IMR-90 (cell line): ENCODE measurements around the gene PYCR2. TPM values are rescaled to one million over a fixed set of nuclear protein-coding genes. Genes with fewer than 3 reads are reported as not detected.
A peak's percentile ranks its signal among the peaks of the same experiment; 100 is the strongest.

Experiments used
- ATAC-seq: fragments of 200-7000 bp; cut with Tn5 transposase; 2 replicates; pipeline ENCODE4 v1.9.1; 2020; ENCODE audit warnings: low read depth, mild to moderate bottlenecking, moderate library complexity
- BruUV-seq: library from RNA; stranded (reverse); fragments of 400-500 nt; replicated peaks from 2 replicates; lab custom pipeline; 2021; lab: Mats Ljungman, UMichigan
- CTCF ChIA-PET: fragments of 300-600 bp; formaldehyde crosslinking; extraction: SDS; loops from one replicate; lab custom pipeline; 2021; ENCODE audit warnings: antibody characterized with exemption; lab: Yijun Ruan, JAX
- POLR2A ChIA-PET: fragments of 300-600 bp; sonication (Branson Sonifier 250); formaldehyde crosslinking; loops from one replicate; lab custom pipeline; 2022; ENCODE audit warnings: antibody characterized with exemption; ENCODE audit not compliant: unreplicated experiment; lab: Charles Lee
- DNase-seq: peaks from one replicate; pipeline ENCODE4 v3.0.0; 2013
- H2AFZ ChIP-seq: replicated peaks from 2 replicates; pipeline ENCODE3; 2013; ENCODE audit warnings: low read length, mild to moderate bottlenecking; ENCODE audit not compliant: poor library complexity
- H2AK5ac ChIP-seq: 2 replicates; pipeline ENCODE4 v1.6.1; 2013; ENCODE audit warnings: low read depth, low read length, inconsistent platforms
- H2AK9ac ChIP-seq: replicated peaks from 2 replicates; pipeline ENCODE3; 2013; ENCODE audit warnings: mild to moderate bottlenecking, low read depth, low read length, moderate library complexity; ENCODE audit not compliant: poor library complexity
- H2BK120ac ChIP-seq: 2 replicates; pipeline ENCODE4 v1.6.1; 2013; ENCODE audit warnings: low read depth, low read length, inconsistent platforms
- H2BK15ac ChIP-seq: 3 replicates; pipeline ENCODE4 v1.6.1; 2013; ENCODE audit warnings: low read depth, low read length, inconsistent platforms
- H2BK20ac ChIP-seq: 2 replicates; pipeline ENCODE4 v1.6.1; 2013; ENCODE audit warnings: low read depth, mild to moderate bottlenecking, inconsistent platforms, low read length, moderate library complexity
- H2BK5ac ChIP-seq: 2 replicates; pipeline ENCODE4 v1.6.1; 2013; ENCODE audit warnings: mild to moderate bottlenecking, low read depth, low read length, inconsistent platforms; ENCODE audit not compliant: poor library complexity, severe bottlenecking
- H3K14ac ChIP-seq: replicated peaks from 2 replicates; pipeline ENCODE4 v1.6.1; 2013; ENCODE audit warnings: low read depth, low read length, inconsistent platforms
- H3K18ac ChIP-seq: 2 replicates; pipeline ENCODE4 v1.6.1; 2013; ENCODE audit warnings: low read depth, low read length, control low read depth
- H3K23ac ChIP-seq: 2 replicates; pipeline ENCODE4 v1.6.1; 2013; ENCODE audit warnings: low read depth, low read length, inconsistent platforms
- H3K27ac ChIP-seq: 2 replicates; pipeline ENCODE4 v1.5.1; 2013; ENCODE audit warnings: mild to moderate bottlenecking, control low read depth, low read length; ENCODE audit not compliant: insufficient read depth
- H3K27me3 ChIP-seq: 2 replicates; pipeline ENCODE4 v1.6.1; 2013; ENCODE audit warnings: low read length; ENCODE audit not compliant: control insufficient read depth, insufficient read depth
- H3K36me3 ChIP-seq: 2 replicates; pipeline ENCODE4 v1.6.1; 2013; ENCODE audit warnings: low read length, mixed read lengths; ENCODE audit not compliant: control insufficient read depth, insufficient read depth
- H3K4ac ChIP-seq: 2 replicates; pipeline ENCODE4 v1.6.1; 2013; ENCODE audit warnings: low read depth, low read length, inconsistent platforms
- H3K4me1 ChIP-seq: 2 replicates; pipeline ENCODE4 v1.6.1; 2013; ENCODE audit warnings: low read length, mixed read lengths; ENCODE audit not compliant: control insufficient read depth, insufficient read depth
- H3K4me2 ChIP-seq: 2 replicates; pipeline ENCODE4 v1.6.1; 2013; ENCODE audit warnings: low read depth, mild to moderate bottlenecking, control low read depth, low read length, moderate library complexity
- H3K4me3 ChIP-seq: 2 replicates; pipeline ENCODE4 v1.5.1; 2013; ENCODE audit warnings: low read depth, mild to moderate bottlenecking, control low read depth, low read length, moderate library complexity; ENCODE audit not compliant: insufficient read depth
- H3K56ac ChIP-seq: 2 replicates; pipeline ENCODE4 v1.6.1; 2013; ENCODE audit warnings: low read length, inconsistent platforms; ENCODE audit not compliant: insufficient read depth; ENCODE audit errors: extremely low read depth
- H3K79me1 ChIP-seq, 2 experiments: 2 replicates each; pipeline ENCODE4 v1.6.1; 2013; ENCODE audit warnings: low read length in 2 of 2, inconsistent platforms in 1 of 2, low read depth in 1 of 2
- H3K9ac ChIP-seq: 2 replicates; pipeline ENCODE4 v1.6.1; 2013; ENCODE audit warnings: low read depth, low read length, control low read depth
- H3K9me1 ChIP-seq: 2 replicates; pipeline ENCODE4 v1.6.1; 2013; ENCODE audit warnings: low read length, inconsistent platforms; ENCODE audit not compliant: insufficient read depth
- H3K9me3 ChIP-seq: 2 replicates; pipeline ENCODE4 v1.6.1; 2013; ENCODE audit warnings: low read length; ENCODE audit not compliant: control insufficient read depth, insufficient read depth
- H4K20me1 ChIP-seq: 2 replicates; pipeline ENCODE4 v1.6.1; 2013; ENCODE audit warnings: low read length, inconsistent platforms; ENCODE audit not compliant: insufficient read depth
- H4K5ac ChIP-seq: 2 replicates; pipeline ENCODE4 v1.6.1; 2013; ENCODE audit warnings: mild to moderate bottlenecking, low read depth, low read length, control low read depth
- H4K8ac ChIP-seq, 2 experiments: 2 replicates each; pipeline ENCODE4 v1.6.1; 2013; ENCODE audit warnings: low read depth in 2 of 2, low read length in 2 of 2, control low read depth in 1 of 2, inconsistent platforms in 1 of 2
- H4K91ac ChIP-seq: 2 replicates; pipeline ENCODE4 v1.6.1; 2013; ENCODE audit warnings: low read depth, low read length, inconsistent platforms; ENCODE audit not compliant: insufficient read depth
- BHLHE40 ChIP-seq: fragments of 150-350 bp; IDR thresholded peaks from 2 replicates; pipeline ENCODE4 v1.6.1; 2016; ENCODE audit warnings: mild to moderate bottlenecking, low read depth, low read length
- CEBPB ChIP-seq: IDR thresholded peaks from 2 replicates; pipeline ENCODE4 v1.6.1; 2012; ENCODE audit warnings: low read depth, low read length, improper control_type of control experiment
- CHD1 ChIP-seq: IDR thresholded peaks from 2 replicates; pipeline ENCODE4 v1.6.1; 2012; ENCODE audit warnings: low read depth, low read length, improper control_type of control experiment
- CTCF ChIP-seq: conservative IDR thresholded peaks from 2 replicates; pipeline ENCODE4 v1.5.1; 2012; ENCODE audit warnings: mild to moderate bottlenecking, low read depth, low read length, improper control_type of control experiment
- FOS ChIP-seq: fragments of 150-350 bp; IDR thresholded peaks from 2 replicates; pipeline ENCODE4 v1.6.1; 2016; ENCODE audit warnings: low read depth, low read length
- MAFK ChIP-seq: IDR thresholded peaks from 2 replicates; pipeline ENCODE4 v1.6.1; 2012; ENCODE audit warnings: low read depth, low read length, improper control_type of control experiment
- MAZ ChIP-seq: IDR thresholded peaks from 2 replicates; pipeline ENCODE4 v1.6.1; 2012; ENCODE audit warnings: low read depth, mild to moderate bottlenecking, low read length, improper control_type of control experiment, moderate library complexity, borderline replicate concordance
- MXI1 ChIP-seq: IDR thresholded peaks from 2 replicates; pipeline ENCODE4 v1.6.1; 2012; ENCODE audit warnings: low read depth, mild to moderate bottlenecking, low read length, moderate library complexity, borderline replicate concordance
- NFE2L2 ChIP-seq: fragments of 150-350 bp; IDR thresholded peaks from 2 replicates; pipeline ENCODE4 v1.6.1; 2016; ENCODE audit warnings: low read depth, mild to moderate bottlenecking, low read length
- POLR2A ChIP-seq: IDR thresholded peaks from 2 replicates; pipeline ENCODE4 v1.6.1; 2012; ENCODE audit warnings: mild to moderate bottlenecking, low read depth, low read length
- RAD21 ChIP-seq: IDR thresholded peaks from 2 replicates; pipeline ENCODE4 v1.6.1; 2012; ENCODE audit warnings: low read length, improper control_type of control experiment
- RCOR1 ChIP-seq: IDR thresholded peaks from 2 replicates; pipeline ENCODE4 v1.6.1; 2012; ENCODE audit warnings: mild to moderate bottlenecking, low read length, improper control_type of control experiment; ENCODE audit not compliant: insufficient replicate concordance
- RFX5 ChIP-seq: IDR thresholded peaks from 2 replicates; pipeline ENCODE4 v1.8.0; 2012; ENCODE audit warnings: low read depth, mild to moderate bottlenecking, low read length, moderate library complexity
- SMC3 ChIP-seq: fragments of 150-350 bp; IDR thresholded peaks from 2 replicates; pipeline ENCODE4 v1.6.1; 2016; ENCODE audit warnings: low read depth, mild to moderate bottlenecking, antibody characterized with exemption, low read length, moderate library complexity
- WGBS, 2 experiments: methylation state at CpG; one replicate each; pipeline versions ENCODE4 v1.1.5 to v1.1.7; 2013; ENCODE audit warnings: missing lambda C conversion rate in 2 of 2; ENCODE audit not compliant: insufficient read length in 1 of 2; ENCODE audit errors: extremely low coverage in 2 of 2; 5-methylcytosine and 5-hydroxymethylcytosine counted together
- dilution Hi-C: fragments of 300-500 bp; cut with HindIII; formaldehyde crosslinking; loops from one replicate; pipeline ENCODE4 v1.14.3; 2018; ENCODE audit warnings: low sequenced_read_pairs; ENCODE audit not compliant: unreplicated experiment
- in situ Hi-C: fragments of 300-500 bp; cut with MboI; formaldehyde crosslinking; loops from 3 replicates; pipeline ENCODE4 v1.14.3; 2019; ENCODE audit warnings: low sequenced_read_pairs, inconsistent platforms, mixed read lengths
- intact Hi-C: fragments of 100-400 bp; cut with micrococcal nuclease; formaldehyde crosslinking; loops from 2 replicates; pipeline ENCODE4 v1.10.0; 2022
- polyA plus RNA-seq, 3 experiments: library from polyadenylated mRNA; depleted of rRNA; stranded (reverse); fragments of >200 nt; gene quantifications; 2 replicates each; pipeline ENCODE4 v1.2.3, GENCODE V29; 2012; ENCODE audit warnings: low replicate concordance in 1 of 3
- total RNA-seq: library from RNA; depleted of rRNA; stranded (reverse); fragments of >200 nt; gene quantifications from 2 replicates; pipeline ENCODE4 v1.2.3, GENCODE V29; 2012
- TF ChIP-seq, protein P1 (sequence below): fragments of 150-350 bp; IDR thresholded peaks from 2 replicates; pipeline ENCODE4 v1.6.1; 2017; ENCODE audit warnings: mild to moderate bottlenecking, antibody characterized with exemption, low read length, low read depth
- TF ChIP-seq, protein P2 (sequence below): fragments of 150-350 bp; IDR thresholded peaks from 2 replicates; pipeline ENCODE4 v1.6.1; 2016; ENCODE audit warnings: low read depth, mild to moderate bottlenecking, low read length, moderate library complexity, borderline replicate concordance

Gene PYCR2
- total and polyA plus RNA-seq, 2 of the 4 experiments (the other 2 are of a cell fraction): 34.4 to 68.1 TPM

- H3K4me2 ChIP-seq: peak overlapping the region; percentile 94
- DNase-seq (no peak), ATAC-seq (no peak)
- peaks cover 9% of the 10 kb centered on the region; the same call in 1 of the 2 replicates for H3K36me3 ChIP-seq
- H3K27ac ChIP-seq: no peak overlapping the region
- BruUV-seq: no TSS peak
- H3K4ac ChIP-seq: 0 out of 2 replicates have a peak overlapping the region, but pooled peaks have one; percentile 86
- H4K20me1 ChIP-seq: peaks cover 35% of the 10 kb centered on the region
- H3K27me3 ChIP-seq: no peaks in the 10 kb centered on the region
- peaks cover 21 to 67% of the 10 kb centered on the region in 2 experiments for H3K79me1 ChIP-seq
- TF ChIP-seq POLR2A (no peak), BHLHE40 (no peak), MAZ (no peak), CTCF (no peak), RFX5 (no peak), FOS (no peak), CHD1 (no peak), NFE2L2 (no peak), RCOR1 (no peak), SMC3 (no peak), CEBPB (no peak), MAFK (no peak), MXI1 (no peak), RAD21 (no peak)
- TF ChIP-seq, protein P1, sequence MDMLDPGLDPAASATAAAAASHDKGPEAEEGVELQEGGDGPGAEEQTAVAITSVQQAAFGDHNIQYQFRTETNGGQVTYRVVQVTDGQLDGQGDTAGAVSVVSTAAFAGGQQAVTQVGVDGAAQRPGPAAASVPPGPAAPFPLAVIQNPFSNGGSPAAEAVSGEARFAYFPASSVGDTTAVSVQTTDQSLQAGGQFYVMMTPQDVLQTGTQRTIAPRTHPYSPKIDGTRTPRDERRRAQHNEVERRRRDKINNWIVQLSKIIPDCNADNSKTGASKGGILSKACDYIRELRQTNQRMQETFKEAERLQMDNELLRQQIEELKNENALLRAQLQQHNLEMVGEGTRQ: no peak
- TF ChIP-seq, protein P2, sequence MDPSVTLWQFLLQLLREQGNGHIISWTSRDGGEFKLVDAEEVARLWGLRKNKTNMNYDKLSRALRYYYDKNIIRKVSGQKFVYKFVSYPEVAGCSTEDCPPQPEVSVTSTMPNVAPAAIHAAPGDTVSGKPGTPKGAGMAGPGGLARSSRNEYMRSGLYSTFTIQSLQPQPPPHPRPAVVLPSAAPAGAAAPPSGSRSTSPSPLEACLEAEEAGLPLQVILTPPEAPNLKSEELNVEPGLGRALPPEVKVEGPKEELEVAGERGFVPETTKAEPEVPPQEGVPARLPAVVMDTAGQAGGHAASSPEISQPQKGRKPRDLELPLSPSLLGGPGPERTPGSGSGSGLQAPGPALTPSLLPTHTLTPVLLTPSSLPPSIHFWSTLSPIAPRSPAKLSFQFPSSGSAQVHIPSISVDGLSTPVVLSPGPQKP: no peak
- H2BK5ac ChIP-seq: no peak overlapping the region
- ChIA-PET CTCF (interaction anchor here (0.9 kb wide), 1 partner anchor 118 kb away, joined by 3 read pairs; no protein-coding TSS in a partner anchor), POLR2A (no interaction called here)
- no peak overlapping the region for H2BK15ac ChIP-seq
- no peak overlapping the region for H2BK20ac ChIP-seq
- H3K14ac ChIP-seq: peak overlapping the region; percentile 80; the same call in 1 of the 2 replicates
- no peak overlapping the region for H4K91ac ChIP-seq
- H3K18ac ChIP-seq: no peak overlapping the region
- no peak overlapping the region for H2AK5ac ChIP-seq
- no peak overlapping the region for H4K5ac ChIP-seq
- intact Hi-C loops: loop anchor here (1.0 kb wide), 1 partner anchor 96 kb away; no protein-coding TSS in a partner anchor
- peaks cover 12% of the 10 kb centered on the region; the same call in 1 of the 2 replicates for H3K4me1 ChIP-seq
- H2AFZ ChIP-seq: no peak overlapping the region
- H2BK120ac ChIP-seq: no peak overlapping the region
- dilution Hi-C loops: no loop called here
- no peak overlapping the region for H3K4me3 ChIP-seq
- peak overlapping the region in 1 of 2 experiments; percentile 88; a peak in 1 of 4 replicates for H4K8ac ChIP-seq
- in situ Hi-C loops: no loop called here
- 0 out of 2 replicates have a peak overlapping the region, but pooled peaks have one; percentile 94 for H3K23ac ChIP-seq
- H3K56ac ChIP-seq: no peak overlapping the region
- H3K9me1 ChIP-seq: peaks cover 11% of the 10 kb centered on the region
- no peaks in the 10 kb centered on the region for H3K9me3 ChIP-seq
- H2AK9ac ChIP-seq: no peak overlapping the region
- 70% methylated on average over 2 of the region's 5 CpGs; no CpG with 5 or more reads in 1 of the 2 experiments for WGBS, 2 experiments
- H3K9ac ChIP-seq: no peak overlapping the region
Measured at GRCh38 chr1:225880636-225881035, 43.4 kb downstream of the PYCR2 start.
